Panc1 (cell line): ENCODE results near the gene HYAL1. TPM values are rescaled to one million over a fixed set of nuclear protein-coding genes. Genes with fewer than 3 reads are reported as not detected.
A peak's percentile ranks its signal among the peaks of the same experiment; 100 is the strongest.

Source experiments
- ATAC-seq: fragments of 200-7000 bp; cut with Tn5 transposase; 2 replicates; pipeline ENCODE4 v1.9.1; 2020; ENCODE audit warnings: mild to moderate bottlenecking, moderate library complexity
- BruUV-seq: library from RNA; stranded (reverse); fragments of 400-500 nt; replicated peaks from 2 replicates; lab custom pipeline; 2021; lab: Mats Ljungman, UMichigan
- CTCF ChIA-PET: fragments of 300-600 bp; sonication (Branson Sonifier 250); formaldehyde crosslinking; loops from one replicate; lab custom pipeline; 2022; ENCODE audit warnings: antibody characterized with exemption; lab: Charles Lee
- POLR2A ChIA-PET: fragments of 300-600 bp; sonication (Branson Sonifier 250); formaldehyde crosslinking; loops from one replicate; lab custom pipeline; 2022; ENCODE audit warnings: antibody characterized with exemption; lab: Charles Lee
- DNase-seq: peaks from one replicate; pipeline ENCODE4 v3.0.0-alpha.2; 2010; ENCODE audit warnings: low read depth, low spot score
- H3K27ac ChIP-seq: 2 replicates; pipeline ENCODE4 v1.5.1; 2011; ENCODE audit warnings: mild to moderate bottlenecking, low read length, inconsistent platforms
- H3K27me3 ChIP-seq: fragments of 200-500 bp; sonication (Bioruptor generic); 2 replicates; pipeline ENCODE4 v1.6.0; 2014; ENCODE audit warnings: low read length, inconsistent platforms; ENCODE audit not compliant: control insufficient read depth, insufficient read depth
- H3K36me3 ChIP-seq: fragments of 200-500 bp; sonication (Bioruptor generic); 2 replicates; pipeline ENCODE4 v1.5.1; 2014; ENCODE audit warnings: inconsistent platforms, mild to moderate bottlenecking, low read length, moderate library complexity; ENCODE audit not compliant: control insufficient read depth, insufficient read depth
- H3K4me1 ChIP-seq: 2 replicates; pipeline ENCODE4 v1.5.1; 2011; ENCODE audit warnings: inconsistent platforms, mild to moderate bottlenecking, low read length, moderate library complexity; ENCODE audit not compliant: control insufficient read depth, insufficient read depth
- H3K4me3 ChIP-seq, 2 experiments: 2 replicates each; pipeline ENCODE4 v1.5.1; 2011 to 2012; ENCODE audit warnings: low read depth in 2 of 2, low read length in 2 of 2, mild to moderate bottlenecking in 2 of 2, inconsistent platforms in 1 of 2, moderate library complexity in 1 of 2
- H3K9me3 ChIP-seq: fragments of 200-500 bp; sonication (Bioruptor generic); 2 replicates; pipeline ENCODE4 v1.5.1; 2014; ENCODE audit warnings: low read depth, mild to moderate bottlenecking, inconsistent platforms, low read length, moderate library complexity; ENCODE audit not compliant: control insufficient read depth, insufficient read depth
- POLR2AphosphoS5 ChIP-seq: IDR thresholded peaks from 2 replicates; pipeline ENCODE4 v1.6.1; 2012; ENCODE audit warnings: mild to moderate bottlenecking, low read depth, low read length, moderate library complexity
- REST ChIP-seq, 2 experiments: IDR thresholded peaks; 2 replicates each; pipeline ENCODE4 v1.6.1; 2011 to 2012; ENCODE audit warnings: low read depth in 2 of 2, control low read depth in 1 of 2, low read length in 1 of 2, mild to moderate bottlenecking in 1 of 2, moderate library complexity in 1 of 2; ENCODE audit not compliant: insufficient read depth in 1 of 2
- SIN3A ChIP-seq: IDR thresholded peaks from 2 replicates; pipeline ENCODE4 v1.6.1; 2012; ENCODE audit warnings: low read depth, mild to moderate bottlenecking, low read length, moderate library complexity, borderline replicate concordance; ENCODE audit not compliant: insufficient read depth
- TCF7L2 ChIP-seq: IDR thresholded peaks from 2 replicates; pipeline ENCODE4 v1.6.1; 2011; ENCODE audit warnings: mild to moderate bottlenecking, low read depth, low read length, inconsistent platforms
- in situ Hi-C: cut with HindIII; loops from 2 replicates; pipeline ENCODE4 v1.10.0; 2016; ENCODE audit warnings: low sequenced_read_pairs, low pct_unique_long_range_greater_than_20kb
- intact Hi-C: fragments of 100-400 bp; cut with micrococcal nuclease; formaldehyde crosslinking; loops from one replicate; pipeline ENCODE4 v1.10.0; 2022; ENCODE audit not compliant: unreplicated experiment
- total RNA-seq: library from RNA; stranded (reverse); gene quantifications from one replicate; pipeline ENCODE4 v1.2.1, GENCODE V29; 2021; ENCODE audit not compliant: unreplicated experiment
- TF ChIP-seq, protein P1 (sequence below): fragments of 450-650 bp; IDR thresholded peaks from 2 replicates; pipeline ENCODE4 v1.5.1; 2017; ENCODE audit warnings: mild to moderate bottlenecking

Gene HYAL1
- total RNA-seq, 1 experiment from 2014 or later, result 0.18 TPM

DNA sequence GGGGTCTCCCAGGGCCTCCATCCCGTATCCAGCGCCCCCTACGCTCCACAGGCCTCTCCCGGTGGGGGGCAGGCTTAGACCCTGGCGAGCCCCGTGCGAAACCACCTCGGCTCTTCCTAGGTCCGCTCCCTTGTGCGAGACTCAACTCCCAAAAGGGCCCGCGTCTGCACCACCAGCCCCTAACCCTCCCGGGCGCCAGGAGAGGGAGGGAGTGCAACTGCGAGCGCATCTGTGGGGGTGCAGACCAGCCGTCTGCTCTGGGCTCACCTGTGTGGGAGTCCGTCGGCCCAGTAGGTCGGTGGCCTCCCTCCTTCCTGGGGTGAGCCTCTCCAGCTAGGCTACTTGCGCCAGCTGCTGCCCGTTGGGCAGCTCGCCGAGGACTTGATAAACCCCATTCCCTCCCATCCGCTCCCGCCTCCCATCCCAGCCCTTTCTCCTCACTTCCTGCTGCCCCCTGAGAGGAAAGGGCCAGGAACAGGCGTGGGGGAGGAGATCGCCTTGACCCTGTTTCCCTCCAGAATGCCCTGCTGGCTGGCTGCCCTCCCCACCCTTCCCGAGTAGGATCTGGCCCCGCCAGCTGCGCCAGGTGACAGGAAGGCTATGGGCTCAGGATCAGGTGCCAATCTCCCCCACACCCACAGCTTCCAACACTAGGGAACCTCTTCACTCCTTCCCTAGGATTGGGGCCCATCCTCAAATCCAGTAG, 19.2 kb upstream of the HYAL1 start, which contains the start of gene HYAL2:
HYAL2 (minus strand) TSS at position 360 of the 706 bp plus-strand sequence. CDS start 2,256 bp downstream, outside the sequence.
- no peaks in the 10 kb centered on the region for H3K9me3 ChIP-seq
- H3K4me1 ChIP-seq, result peaks cover 30% of the 10 kb centered on the region
- in situ Hi-C loops, result no loop called here
- DNase-seq (no peak), ATAC-seq (no peak)
- ChIA-PET POLR2A (no interaction called here), CTCF (no interaction called here)
- no TSS peak for BruUV-seq
- H3K36me3 ChIP-seq, result peaks cover 3% of the 10 kb centered on the region; the same call in 1 of the 2 replicates
- no peaks in the 10 kb centered on the region for H3K27me3 ChIP-seq
- peak within 1 kb of the TSS; percentile 82 to 93 for H3K4me3 ChIP-seq
- intact Hi-C loops, result no loop called here
- TF ChIP-seq REST (IDR thresholded peaks at IDR 0.05; ENCODE audit: insufficient read depth in 1 of 2, low read depth in 2 of 2, low read length in 1 of 2), result no peak
- TF ChIP-seq, protein P1, sequence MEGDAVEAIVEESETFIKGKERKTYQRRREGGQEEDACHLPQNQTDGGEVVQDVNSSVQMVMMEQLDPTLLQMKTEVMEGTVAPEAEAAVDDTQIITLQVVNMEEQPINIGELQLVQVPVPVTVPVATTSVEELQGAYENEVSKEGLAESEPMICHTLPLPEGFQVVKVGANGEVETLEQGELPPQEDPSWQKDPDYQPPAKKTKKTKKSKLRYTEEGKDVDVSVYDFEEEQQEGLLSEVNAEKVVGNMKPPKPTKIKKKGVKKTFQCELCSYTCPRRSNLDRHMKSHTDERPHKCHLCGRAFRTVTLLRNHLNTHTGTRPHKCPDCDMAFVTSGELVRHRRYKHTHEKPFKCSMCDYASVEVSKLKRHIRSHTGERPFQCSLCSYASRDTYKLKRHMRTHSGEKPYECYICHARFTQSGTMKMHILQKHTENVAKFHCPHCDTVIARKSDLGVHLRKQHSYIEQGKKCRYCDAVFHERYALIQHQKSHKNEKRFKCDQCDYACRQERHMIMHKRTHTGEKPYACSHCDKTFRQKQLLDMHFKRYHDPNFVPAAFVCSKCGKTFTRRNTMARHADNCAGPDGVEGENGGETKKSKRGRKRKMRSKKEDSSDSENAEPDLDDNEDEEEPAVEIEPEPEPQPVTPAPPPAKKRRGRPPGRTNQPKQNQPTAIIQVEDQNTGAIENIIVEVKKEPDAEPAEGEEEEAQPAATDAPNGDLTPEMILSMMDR, result no peak
- no peak for TF ChIP-seq SIN3A
- no peak for TF ChIP-seq TCF7L2
- TF ChIP-seq POLR2AphosphoS5, result no peak
- H3K27ac ChIP-seq, result peak within 1 kb of the TSS; percentile 92

DNA sequence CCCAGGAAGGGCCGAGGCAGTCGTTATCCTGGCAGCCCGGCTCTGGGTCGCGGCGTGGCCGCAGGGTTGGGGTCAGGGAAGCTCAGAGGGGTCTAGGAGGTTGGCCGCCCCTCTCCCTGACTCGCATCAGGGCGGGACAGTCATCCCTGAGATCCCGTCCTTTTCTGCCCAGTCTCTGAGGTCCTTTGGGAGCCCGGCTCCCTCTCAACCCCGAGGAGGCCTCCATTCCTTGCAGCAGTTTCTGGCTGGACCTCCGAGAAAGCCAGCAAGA, 18.7 kb upstream of the HYAL1 start:
- DNase-seq, result no peak
- intact Hi-C loops, result no loop called here
- H3K36me3 ChIP-seq, result no peaks in the 10 kb centered on the region; the same call in 1 of the 2 replicates
- CTCF ChIA-PET, result no interaction called here
- no TSS peak for BruUV-seq
- peaks cover 27% of the 10 kb centered on the region for H3K4me1 ChIP-seq
- POLR2A ChIA-PET, result no interaction called here
- ATAC-seq, result 0 out of 2 replicates have a peak, but pooled peaks have one; percentile 2
- in situ Hi-C loops, result no loop called here
- H3K9me3 ChIP-seq, result no peaks in the 10 kb centered on the region
- TF ChIP-seq SIN3A (no peak), REST (IDR thresholded peaks at IDR 0.05; ENCODE audit: insufficient read depth in 1 of 2, low read depth in 2 of 2, low read length in 1 of 2) (no peak), POLR2AphosphoS5 (no peak), TCF7L2 (no peak)
- TF ChIP-seq, protein P1, result no peak
- H3K27ac ChIP-seq, result peak overlapping the region; percentile 92
- H3K27me3 ChIP-seq, result no peaks in the 10 kb centered on the region
- peak overlapping the region; percentile 82 to 93 for H3K4me3 ChIP-seq
